GM18858 (cell line): ENCODE measurements around the gene PPCS.
A peak's percentile ranks its signal among the peaks of the same experiment; 100 is the strongest.
"Not testable (repeated sequence)": the region's sequence is repeated elsewhere in the genome, so short reads cannot be mapped to it uniquely, and the experiment has no call there.

Experiments used
- ATAC-seq: cut with Tn5 transposase; IDR thresholded peaks from one replicate; pipeline ENCODE4 v1.9.1; 2021; ENCODE audit not compliant: unreplicated experiment

Gene PPCS

GRCh38 chr1:42450061-42450460, 6.3 kb upstream of the PPCS start:
- ATAC-seq: no peak

GRCh38 chr1:42453386-42453785, 3.0 kb upstream of the PPCS start:
- no peak for ATAC-seq

GRCh38 chr1:42454403-42454802, 1.9 kb upstream of the PPCS start:
- no peak for ATAC-seq

- peak; percentile 38 for ATAC-seq
These were observed 379 bp downstream of the PPCS start for GRCh38 chr1:42456754-42457089.

DNA sequence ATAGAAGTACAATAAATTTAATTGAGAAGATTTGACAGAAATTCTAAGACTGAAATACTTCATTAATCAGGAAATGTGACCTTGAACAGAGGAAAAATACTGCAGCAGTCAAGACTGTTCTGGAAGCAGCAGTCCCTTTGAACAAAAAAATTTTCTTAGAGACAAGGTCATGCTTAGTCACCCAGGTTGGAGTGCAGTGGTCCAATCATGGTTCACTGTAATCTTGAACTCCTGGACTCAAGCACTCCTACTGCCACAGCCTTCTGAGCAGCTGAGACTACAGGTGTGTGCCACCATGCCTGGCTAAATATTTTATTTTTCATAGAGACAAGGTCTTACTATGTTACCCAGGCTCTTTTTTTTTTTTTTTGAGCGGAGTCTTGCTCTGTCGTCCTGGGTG, 4.9 kb downstream of the PPCS start:
- no peak for ATAC-seq

DNA sequence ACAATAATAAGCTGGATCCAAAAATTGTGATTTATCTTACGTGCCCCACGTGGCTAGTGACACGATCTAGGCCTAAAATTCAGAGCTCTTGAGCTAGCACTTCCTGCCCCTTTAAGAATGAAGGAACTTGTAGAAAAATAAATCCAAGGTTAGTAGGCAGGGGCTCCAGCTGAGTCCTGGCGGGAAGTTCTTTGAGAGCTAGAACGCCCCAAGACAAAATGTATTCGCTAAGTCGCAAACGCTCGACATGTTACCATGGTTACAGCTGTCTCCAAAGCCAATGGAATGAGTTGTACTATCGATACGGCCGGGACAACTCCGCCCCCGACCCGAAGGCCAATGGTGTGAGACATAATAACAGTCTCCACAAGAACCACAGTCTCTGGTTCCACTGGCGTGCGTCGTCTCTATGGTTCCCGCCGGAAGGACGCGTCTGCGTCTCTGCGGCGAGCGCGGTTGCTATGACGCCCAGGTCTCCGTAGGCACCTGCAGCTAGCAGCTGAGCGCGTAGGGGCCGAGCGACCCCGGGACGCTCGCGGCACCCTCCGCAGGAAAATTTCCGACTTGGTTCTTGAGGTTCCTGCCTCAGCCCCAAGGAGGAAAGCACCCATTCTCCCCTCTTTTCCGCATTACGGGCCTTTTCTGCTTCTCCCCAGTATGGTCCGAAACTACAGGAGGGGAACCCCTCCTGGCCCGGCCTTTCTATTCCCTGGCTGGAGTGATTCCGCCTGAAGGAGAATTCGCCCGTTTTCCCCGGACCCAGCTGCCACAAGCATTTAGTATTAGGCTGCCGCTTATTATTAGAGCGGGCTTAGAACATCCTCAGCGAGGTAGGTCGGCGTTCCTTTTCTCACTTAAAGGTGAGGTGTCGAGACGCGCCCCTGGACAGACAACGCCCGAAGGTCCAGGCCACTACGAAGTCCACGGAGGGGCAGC, 6.8 kb downstream of the PPCS start, which contains the start of gene CCDC30:
CCDC30 (plus strand) TSS at position 459 of the 936 bp plus-strand sequence. CDS start 17,266 bp downstream, outside the sequence.
- ATAC-seq: peak; percentile 93

- no peak for ATAC-seq
These were observed 7.6 kb downstream of the PPCS start for GRCh38 chr1:42463921-42464320.

DNA sequence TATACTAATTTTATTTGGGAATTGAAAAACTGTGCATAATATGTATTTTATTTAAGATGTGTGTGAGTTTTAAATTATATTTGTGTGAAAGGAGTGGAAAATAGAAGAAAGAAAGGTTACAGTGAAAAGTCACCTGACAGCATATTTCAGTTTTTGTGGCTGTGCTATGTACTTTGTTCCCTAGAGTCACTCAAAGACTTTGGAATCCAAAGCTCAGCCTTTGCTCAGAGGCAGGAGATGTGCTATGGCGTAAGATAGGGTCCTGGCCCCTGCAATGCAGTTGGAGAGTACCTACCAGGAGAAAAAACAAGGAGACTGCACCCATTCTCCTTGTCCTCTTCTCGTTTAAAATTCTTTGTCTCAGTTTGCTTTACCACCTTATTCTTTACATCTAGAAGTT, 9.7 kb downstream of the PPCS start:
- ATAC-seq: no peak

GRCh38 chr1:42469727-42470126, 13.4 kb downstream of the PPCS start:
- ATAC-seq: no peak

GRCh38 chr1:42476605-42477004, 20.3 kb downstream of the PPCS start:
- ATAC-seq: no peak

GRCh38 chr1:42477354-42477753, 21.0 kb downstream of the PPCS start:
- not testable (repeated sequence) for ATAC-seq

DNA sequence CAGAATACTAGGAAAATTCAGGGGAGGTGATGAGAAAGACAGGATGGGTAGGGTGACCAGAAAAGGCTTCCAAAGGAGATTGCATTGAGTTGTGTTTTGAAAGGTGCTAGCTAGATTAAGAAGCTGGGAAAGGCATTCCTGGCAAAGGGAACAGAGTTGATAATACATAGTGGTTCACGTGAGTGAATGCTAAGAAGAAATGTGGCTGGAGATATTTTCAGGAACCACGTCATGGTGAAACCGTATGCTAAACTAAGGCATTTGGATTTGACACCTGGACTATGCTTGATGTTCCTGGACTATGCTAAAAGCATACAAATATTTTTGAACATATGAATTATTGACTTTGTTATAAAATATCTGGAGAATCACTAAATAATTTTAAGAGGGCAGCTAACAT, 21.4 kb downstream of the PPCS start:
- no peak for ATAC-seq

- no peak for ATAC-seq
These were observed 23.3 kb downstream of the PPCS start for GRCh38 chr1:42479621-42480020.

DNA sequence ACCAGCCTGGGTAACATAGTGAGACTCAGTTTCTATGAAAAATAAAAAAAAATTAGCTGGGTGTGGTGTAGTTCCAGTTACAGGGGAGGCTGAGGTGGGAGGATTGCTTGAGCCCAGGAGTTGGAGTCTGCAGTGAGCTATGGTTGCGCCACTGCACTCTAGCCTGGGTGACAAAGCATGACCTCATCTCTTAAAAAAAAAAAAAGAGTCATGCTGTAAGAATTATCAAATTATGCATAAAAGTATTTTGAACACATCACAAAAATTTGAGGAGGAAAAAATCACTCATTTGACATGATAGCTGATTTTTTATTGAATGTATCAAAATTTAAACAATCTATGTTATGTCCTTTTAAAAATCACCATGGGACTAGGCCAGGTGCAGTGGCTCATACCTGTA, 24.6 kb downstream of the PPCS start:
- no peak for ATAC-seq

DNA sequence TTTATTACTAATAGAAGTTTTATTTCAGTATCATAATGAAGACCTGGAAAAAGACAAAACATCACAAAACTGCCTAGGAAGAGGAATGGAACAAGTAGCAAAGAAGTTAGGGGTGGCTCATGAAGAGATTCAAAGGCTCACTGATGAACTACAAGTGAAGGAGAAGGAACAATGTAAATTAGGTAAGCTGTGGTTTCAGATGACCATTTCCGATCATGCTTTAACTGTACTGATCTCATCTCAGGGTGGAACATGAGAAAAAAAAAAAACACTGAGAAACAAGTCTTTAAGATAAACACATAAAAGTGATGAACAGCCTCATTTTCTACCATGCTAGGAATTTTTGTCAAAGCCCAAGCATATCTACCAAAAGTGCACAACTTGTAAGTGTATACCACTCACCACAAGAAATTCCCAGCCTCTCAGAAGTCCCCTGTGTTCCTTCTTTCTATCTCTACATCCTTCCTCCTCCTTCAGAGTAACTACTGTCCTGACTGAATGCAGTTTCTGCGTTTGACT, 26.4 kb downstream of the PPCS start:
- no peak for ATAC-seq

DNA sequence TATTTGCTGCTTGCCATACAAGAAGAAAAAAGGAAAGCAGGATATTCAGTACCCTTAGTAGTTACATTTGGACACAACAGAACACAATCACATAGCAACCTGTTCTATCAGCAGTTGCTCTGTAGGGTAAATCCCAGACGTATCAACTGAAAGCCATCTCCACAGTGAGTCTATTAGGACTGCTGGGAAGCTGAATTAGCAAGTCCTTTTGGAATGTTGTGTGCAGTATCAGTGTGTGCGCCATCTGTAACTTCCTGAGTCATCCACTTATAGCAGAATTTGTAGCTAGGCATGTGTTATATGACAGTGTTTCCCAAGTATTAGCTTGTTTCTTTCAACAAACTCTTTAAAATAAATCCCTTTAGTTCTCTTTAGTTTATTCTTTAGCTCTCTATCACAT, 28.0 kb downstream of the PPCS start:
- ATAC-seq: no peak

DNA sequence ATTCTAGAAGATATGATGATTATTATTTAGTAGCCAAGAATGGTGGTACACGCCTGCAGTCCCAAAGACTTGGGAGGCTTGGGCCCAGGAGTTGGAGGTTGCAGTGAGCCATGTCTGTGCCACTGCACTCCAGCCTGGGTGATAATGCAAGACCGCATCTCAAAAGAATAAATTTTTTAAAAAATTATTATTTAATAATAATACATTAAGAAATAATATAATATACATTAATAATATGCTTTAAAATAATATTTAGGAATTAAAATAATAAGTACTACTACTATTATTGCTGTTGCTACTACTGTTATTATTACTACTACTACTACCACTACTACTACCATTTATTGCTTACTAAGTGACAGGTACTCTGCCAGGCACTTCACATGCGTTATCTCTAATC, 33.9 kb downstream of the PPCS start:
- ATAC-seq: no peak

GRCh38 chr1:42502031-42502430, 45.7 kb downstream of the PPCS start:
- not testable (repeated sequence) for ATAC-seq

GRCh38 chr1:42504535-42505128, 48.3 kb downstream of the PPCS start:
- ATAC-seq: no peak

DNA sequence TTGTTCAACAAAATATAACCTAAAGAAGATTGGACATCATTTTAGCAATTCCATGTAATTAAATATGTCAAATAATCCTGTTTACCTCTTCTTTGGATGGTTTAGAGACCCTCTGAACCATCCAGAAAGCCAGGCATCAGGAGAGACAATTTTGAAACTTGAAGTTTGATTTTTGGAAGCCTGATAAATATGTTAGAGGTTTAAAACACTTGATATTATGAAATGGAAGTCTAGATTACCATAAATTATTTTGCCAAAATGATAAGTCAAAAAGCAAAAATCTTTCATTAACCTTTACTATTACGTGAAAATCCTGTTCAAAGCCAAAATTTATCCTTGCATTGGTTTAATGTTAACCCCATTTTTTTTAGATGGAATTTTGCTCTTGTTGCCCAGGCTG, 50.2 kb downstream of the PPCS start:
- ATAC-seq: no peak
